ENCODE results near the gene CD68.

DNA sequence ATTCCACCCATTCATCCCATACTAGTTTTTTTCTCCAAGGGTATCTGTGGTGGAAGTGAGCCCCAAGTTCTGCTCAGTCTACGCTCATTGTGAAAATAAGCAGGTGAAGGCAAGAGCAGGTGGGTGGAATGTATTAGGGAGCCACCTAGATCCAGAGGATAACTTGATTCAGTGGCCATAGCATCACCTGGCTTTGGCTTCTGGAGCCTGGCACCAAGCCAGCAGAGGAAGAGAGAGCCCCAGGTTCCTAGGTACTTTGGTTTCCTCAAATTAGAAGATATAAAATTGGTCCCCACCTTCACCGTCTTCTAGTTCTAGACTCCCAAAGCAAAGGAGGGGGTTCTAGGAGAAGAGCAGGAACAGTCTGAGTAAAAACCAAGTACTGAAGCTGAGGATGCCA lies 31.2 kb downstream of the CD68 start:
- TF ChIP-seq CTCF (IDR thresholded peaks at IDR 0.05) (no peak), POLR2A (IDR thresholded peaks at IDR 0.05) (no peak)
